ENCODE results near the gene SDR42E1.

SDR42E1 gene

GRCh38 chr16:81956213-81956948 is 54.9 kb downstream of the SDR42E1 start:
- DNase-seq (ENCODE audit: low read depth), result no peak
- no peak overlapping the region for H3K4me3 ChIP-seq (ENCODE audit: low read depth, low read length)
- TF ChIP-seq CTCF (IDR thresholded peaks at IDR 0.05; ENCODE audit: insufficient read depth, low read depth, low read length, missing control alignments), result no peak

- no peak for TF ChIP-seq CTCF (IDR thresholded peaks at IDR 0.05; ENCODE audit: insufficient read depth, low read depth, low read length, missing control alignments)
- no peak overlapping the region for H3K4me3 ChIP-seq (ENCODE audit: low read depth, low read length)
- no peak for DNase-seq (ENCODE audit: low read depth)
These were observed 59.7 kb downstream of the SDR42E1 start for GRCh38 chr16:81951564-81951963.

- no peak for DNase-seq (ENCODE audit: low read depth)
- H3K4me3 ChIP-seq (ENCODE audit: low read depth, low read length), result no peak overlapping the region
- TF ChIP-seq CTCF (IDR thresholded peaks at IDR 0.05; ENCODE audit: insufficient read depth, low read depth, low read length, missing control alignments), result no peak
These were observed 65.1 kb downstream of the SDR42E1 start for GRCh38 chr16:81946206-81946605.

GRCh38 chr16:81945665-81946064 is 65.6 kb downstream of the SDR42E1 start:
- H3K4me3 ChIP-seq (ENCODE audit: low read depth, low read length), result no peak overlapping the region
- no peak for TF ChIP-seq CTCF (IDR thresholded peaks at IDR 0.05; ENCODE audit: insufficient read depth, low read depth, low read length, missing control alignments)
- DNase-seq (ENCODE audit: low read depth), result no peak

- no peak overlapping the region for H3K4me3 ChIP-seq (ENCODE audit: low read depth, low read length)
- TF ChIP-seq CTCF (IDR thresholded peaks at IDR 0.05; ENCODE audit: insufficient read depth, low read depth, low read length, missing control alignments), result no peak
- no peak for DNase-seq (ENCODE audit: low read depth)
These were observed 69.2 kb downstream of the SDR42E1 start for GRCh38 chr16:81942007-81942601.

- no peak for TF ChIP-seq CTCF (IDR thresholded peaks at IDR 0.05; ENCODE audit: insufficient read depth, low read depth, low read length, missing control alignments)
- no peak overlapping the region for H3K4me3 ChIP-seq (ENCODE audit: low read depth, low read length)
- no peak for DNase-seq (ENCODE audit: low read depth)
These were observed 70.3 kb downstream of the SDR42E1 start for GRCh38 chr16:81940781-81941560.

Measured in GM12865 (cell line).